ENCODE data around the gene ETV4.

Gene ETV4

DNA sequence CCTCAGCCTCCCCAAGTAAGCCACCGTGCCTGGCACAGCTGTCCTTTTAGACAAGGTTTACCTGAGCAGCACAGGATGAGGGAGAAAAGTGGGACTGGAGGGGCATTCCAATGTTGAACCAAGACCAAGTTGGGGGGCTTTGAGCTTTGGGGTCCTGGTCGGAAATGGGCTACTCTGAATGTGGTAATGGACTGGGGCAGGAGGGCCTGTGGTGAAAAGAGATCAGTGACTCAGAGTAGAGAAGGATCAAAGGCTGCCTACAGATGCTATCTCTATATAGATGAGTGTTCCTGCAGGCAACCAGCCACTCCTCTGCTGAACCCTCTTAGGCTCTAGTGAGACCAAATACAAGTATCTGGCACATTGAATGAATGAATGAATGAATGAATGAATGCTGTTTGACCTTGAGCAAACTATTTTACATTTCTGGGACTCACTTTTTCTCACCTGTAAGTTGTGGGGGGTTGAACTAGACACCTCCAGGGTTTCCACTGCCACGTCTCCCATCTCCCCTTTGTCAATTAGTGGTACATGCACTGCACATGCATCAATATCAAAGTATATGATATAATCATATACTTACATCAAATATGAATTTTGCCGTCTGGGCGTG is 26.3 kb upstream of the ETV4 start:
- no peak for DNase-seq

DNA sequence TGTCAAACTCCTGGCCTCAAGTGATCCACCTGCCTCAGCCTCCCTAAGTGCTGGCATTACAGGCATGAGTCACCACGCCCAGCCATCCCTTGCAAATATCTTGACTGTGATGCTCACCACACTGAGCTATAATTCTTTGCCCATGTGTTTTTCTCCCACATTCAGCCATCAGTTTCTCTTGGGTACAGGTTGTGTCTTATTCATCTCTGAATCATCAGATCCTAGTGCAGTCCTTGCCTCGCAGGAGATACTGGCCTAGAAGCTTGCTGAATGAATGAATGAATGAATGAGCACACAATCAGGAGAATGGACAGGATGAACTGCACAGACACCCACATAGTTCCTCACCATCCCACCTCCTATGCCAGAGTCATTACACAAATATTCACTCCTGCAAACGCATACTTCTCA is 24.4 kb upstream of the ETV4 start:
- no peak for DNase-seq

DNA sequence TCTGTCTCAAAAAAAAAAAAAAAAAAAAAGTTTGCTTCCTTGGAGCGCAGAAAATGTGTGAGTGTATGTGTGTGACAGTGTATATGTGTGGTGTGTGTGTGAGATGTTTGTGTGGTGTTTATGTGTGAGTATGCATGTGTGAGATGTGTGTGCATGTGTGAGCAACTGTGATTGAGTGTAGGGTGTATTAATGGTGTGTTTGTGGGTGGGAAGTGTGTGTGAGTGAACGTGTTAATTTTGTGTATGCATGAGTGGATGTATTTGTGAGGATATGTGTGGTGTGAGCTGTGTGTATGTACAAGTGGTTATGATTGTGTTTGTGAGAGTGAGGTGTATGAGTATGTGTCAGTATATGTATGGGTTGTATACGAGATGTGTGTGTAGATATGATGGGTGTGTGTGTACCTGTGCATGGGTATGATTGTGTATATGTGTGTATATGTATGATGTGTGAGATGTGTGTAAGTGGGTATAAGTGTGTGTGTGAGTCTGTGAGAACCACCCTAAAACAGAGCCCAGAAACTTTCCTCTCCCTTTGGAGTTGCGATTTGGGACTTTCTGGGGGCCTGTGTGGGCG is 22.5 kb upstream of the ETV4 start:
- DNase-seq: no peak

DNA sequence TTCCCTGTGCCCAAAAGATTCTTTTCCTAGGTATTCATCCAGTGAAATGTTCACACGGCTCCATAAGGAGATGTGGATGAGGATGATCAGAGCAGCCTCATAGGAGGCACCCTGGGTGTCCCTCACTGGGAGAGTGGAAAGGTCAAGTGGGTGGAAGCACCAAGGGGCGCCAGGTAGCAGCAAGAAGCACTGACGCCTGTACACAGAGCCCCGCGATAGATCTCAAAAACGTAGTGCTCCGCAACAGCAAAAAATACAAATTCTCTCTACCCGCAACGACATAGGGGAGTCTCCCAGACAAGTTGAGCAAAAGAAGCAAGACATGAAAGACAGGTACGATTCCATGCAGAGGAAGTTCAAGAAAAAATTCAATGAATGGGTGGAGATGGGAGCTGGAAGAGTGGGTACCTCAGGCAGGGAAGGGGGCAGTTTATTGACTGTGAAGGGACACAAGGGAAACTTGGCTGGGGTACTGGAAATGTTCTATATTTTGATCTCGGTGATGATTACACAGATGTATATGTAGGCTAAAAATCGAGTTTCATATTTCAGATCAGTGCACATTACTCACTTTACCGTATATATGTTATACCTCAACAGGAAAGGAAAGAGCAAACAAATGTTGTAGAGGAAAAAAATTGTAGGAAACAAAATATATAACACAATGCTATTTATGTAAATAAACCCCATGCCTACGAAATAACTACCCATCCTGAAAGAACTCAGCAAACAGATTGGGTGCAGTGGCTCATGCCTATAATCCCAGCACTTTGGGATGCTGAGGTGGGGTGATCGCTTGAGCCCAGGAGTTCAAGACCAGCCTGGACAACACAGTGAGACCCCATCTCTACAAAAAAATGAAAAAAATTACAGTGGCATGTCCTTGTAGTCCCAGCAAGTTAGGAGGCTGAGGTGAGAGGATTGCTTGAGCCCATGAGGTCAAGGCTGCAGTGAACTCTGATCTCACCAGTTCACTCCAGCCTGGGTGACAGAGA is 17.8 kb upstream of the ETV4 start:
- DNase-seq: no peak

DNA sequence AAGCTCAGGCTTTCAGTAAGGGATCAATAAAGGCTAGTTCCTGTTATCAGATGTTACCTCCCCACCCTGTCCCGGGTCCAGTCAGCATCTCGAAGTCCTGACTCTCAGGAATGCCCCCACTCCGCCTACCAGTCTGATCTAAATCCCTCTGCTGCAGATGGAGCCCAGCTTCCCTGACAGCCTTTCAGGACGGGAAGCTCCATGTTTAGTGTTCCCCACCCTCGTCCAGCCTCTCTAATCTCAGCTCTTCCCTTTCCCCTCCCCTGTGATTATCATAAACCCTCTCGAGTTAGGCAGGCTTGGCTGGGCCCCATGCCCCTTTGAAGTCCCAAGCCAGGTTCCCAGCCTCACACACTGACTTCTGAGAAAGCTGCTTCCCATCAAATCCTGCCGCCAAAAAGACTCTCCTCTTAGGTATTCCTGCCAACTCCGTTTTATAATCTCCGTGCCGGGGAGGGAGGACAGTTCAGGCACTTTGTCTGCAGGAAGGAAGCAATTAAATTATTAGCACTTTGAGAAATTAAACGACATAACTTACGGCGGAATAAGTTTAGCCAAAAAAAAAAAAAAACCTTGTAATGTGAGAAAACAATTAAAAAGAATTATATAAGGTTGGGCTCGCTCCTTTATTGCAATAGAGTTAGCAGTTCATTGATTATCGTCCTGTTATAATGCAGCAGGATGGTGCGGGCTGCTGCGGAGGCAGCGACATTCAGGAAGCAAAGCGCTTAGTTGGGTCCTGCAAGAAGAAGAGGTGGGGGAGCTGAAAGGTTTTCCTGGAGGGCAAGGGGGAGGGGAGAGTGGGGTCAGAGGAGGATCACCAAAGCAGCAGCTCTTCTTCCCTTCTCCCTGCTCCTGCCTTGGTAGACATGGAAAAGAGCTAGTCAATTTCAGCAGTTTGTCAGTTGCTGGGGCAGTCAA is 16.8 kb upstream of the ETV4 start:
- no peak for DNase-seq

DNA sequence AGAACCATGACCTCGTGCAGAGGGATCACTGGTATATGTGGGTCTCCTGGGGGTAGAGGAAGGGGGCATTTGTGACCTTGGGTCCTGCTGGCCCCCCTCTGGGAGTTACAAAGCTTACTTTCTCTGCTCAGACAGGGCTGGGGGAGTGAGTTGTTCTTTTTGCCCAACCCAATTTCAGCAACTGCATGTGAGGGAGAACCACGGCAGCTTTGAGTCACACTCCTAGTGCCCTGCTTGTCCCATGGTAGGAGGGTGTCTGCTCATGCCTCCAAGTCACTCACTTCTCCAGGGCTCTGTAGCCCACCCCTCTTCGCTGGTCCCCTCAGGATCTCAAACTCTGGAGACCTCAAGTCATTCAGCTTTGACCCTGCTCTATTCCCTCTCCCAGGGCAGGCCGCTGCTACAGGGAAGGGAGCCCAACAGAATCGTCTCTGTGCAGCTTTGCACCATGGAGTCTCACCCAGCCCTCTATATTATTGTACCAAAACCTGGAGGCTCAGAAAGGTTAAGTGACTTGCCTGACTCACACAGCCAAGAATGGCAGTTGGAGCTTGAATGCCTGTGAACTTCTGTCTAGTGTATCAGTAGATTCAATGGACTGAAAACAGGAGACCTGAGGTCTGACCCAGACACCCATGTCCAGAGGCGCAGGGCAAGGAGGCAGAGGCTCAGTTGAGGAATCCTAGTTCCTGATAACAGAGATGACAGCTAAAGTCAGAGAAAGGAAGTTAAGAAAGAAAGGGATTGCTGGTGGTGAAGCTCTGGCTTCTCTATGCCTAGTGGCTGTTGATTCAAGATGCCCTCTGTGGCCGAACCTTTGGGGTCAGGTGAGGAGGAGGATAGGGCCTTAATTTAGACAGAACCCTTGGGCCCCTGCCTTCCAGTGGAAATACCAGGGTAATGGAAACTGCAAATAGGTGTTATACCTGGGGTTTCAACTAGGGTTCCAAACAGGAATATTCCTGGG is 14.6 kb upstream of the ETV4 start:
- DNase-seq: no peak

DNA sequence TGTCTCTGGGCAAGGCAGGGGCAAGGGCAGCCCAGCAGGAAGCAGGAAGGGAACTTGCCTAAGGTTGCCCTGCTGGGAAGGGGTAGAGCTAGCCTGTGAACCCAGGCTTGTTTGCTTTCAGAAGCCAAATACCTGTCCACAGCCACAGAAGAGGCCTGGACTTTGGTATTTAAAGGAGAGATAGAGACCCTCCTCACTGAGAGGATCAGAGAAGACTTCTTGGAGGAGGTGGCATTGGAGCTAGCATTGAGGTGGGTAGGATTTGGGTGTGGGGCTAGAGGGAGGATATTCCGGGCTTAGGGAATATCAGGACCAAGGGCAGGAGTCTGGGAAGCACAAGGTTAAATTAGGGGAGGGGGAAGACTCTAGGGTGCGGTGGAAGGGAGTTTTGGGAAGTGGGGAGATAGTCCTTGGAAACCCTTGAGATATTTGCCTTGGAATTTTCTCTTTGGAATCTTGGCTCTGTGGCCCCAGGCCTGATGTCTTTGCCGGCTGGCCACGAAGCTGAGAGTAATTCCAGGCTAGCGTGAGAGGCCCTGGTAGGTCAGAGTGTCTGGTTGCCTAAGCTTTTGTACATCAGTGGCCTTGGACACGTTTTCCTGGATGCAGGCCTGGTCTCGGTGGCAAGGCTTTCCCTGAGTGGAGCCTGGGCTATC is 13.1 kb upstream of the ETV4 start:
- no peak for DNase-seq

DNA sequence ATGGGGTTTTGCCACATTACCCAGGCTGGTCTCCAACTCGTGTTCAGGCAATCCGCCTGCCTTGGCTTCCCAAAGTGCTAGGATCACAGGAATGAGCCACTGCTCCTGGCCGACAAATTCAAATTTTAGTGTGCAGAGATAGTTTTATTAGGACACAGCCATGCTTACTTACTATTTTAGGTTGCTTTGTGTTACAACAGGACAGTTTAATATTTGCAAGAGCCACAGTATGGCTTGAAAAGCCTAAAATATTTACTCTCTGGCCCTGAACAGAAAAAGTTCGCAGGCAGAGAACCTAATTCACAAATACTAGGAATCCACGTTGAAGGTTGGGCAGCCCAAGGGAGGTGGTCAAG is 12.6 kb upstream of the ETV4 start:
- no peak for DNase-seq

DNA sequence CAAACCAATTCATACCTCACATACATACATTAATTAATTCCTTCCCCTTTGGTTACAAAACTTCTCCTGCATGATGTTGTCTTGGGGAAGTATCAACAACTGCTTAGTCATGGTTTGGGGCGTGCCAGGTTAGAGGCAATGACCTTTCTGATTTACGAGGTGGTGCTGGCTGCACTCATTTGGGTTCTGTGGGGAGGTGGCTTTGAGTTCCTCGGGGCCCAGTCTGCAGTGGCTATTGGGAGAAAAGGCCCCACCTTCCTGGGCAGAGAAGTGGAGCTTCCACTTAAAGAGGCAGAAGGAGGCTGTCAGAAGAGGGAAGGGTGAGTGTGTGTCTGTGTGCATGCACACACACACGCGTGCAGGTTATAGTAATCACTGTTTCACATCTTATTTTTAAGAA is 10.2 kb upstream of the ETV4 start:
- peak; percentile 66 for DNase-seq

DNA sequence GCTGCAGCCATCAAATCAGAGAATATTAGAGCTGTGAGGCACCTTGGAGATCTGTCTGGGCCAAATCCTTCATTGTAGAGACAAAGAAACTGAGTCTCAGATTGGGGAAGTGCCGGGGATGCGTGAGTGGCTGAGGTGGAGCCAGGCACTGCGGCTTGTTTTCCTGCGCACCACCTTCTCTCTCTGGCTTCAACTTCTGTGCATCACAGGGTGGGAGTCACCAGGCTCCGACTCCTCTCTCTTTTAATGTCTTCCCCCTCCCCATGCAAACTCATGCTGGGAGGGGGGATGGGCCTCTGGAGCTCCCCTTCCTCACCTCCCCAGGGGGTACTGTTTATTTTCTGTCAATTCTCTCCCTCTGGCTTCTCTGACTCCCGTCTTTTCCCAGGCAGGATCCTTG is 8.7 kb upstream of the ETV4 start:
- no peak for DNase-seq

DNA sequence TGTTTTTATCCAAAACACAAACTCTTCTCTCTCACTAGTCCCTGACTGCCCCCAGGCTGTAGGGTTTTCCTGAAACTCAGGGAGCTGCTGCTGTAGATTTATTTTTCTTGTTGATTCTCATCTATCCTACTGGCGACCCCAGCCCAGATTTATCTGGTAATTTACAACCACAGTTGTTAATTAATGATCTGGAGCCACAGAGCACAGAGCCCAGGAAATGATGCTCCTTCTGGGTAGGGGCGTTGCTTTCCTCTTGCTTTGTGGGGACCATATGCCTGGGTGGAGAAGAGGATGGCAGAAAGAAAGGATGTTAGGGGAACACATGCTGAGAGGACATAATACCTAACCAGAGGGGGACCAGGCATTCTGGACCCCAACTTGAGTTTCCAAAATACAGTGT is 7.4 kb upstream of the ETV4 start:
- DNase-seq: no peak

DNA sequence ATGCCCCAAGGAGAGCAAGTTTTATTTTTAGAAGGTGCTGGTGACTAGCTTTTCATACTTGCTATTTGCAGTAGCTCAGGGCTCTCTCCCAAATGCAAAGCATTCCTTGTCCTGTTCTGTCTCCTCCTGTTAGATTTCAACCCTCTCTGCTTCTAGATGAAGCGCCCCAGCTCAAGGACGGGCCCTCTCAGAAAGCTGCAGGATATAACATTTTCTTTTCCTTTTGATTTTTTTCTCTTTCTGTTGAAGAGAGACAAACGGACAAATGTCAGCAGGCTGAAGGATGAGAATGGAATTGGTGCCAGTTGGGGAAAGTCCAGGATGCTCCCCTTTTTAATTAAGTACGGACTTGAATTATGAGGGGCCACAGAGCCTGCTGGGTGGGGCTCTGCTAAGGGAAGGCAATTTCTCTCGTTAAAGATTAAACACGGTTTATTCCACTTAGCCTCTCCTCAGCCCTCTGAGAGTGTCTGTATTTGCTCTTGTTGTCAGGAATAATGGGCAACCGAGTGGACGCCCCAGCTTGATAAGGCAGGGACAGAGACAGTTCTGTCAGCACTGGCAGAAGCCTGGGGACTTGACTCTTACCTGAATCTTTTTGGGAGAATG is 6.2 kb upstream of the ETV4 start:
- DNase-seq: no peak

DNA sequence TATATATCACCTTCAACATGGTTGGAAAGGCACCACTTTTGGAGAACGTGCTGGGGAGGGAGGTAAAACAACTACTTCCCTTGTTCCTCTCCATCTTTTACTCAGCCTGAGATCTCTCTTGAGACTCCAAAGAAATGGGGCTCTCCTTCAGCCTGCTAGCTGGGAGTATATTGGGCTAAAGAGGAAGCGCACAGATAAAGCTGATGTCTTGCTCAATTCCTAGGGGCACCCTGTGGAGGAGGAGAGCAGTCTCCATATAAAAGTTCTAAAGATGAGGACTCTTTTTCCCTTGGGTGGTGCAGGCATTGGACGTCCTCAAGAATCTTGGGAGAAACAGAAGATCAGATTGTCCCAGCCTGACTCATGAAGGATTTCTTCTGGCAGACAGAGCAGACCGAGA is 4.6 kb upstream of the ETV4 start:
- DNase-seq: no peak

DNA sequence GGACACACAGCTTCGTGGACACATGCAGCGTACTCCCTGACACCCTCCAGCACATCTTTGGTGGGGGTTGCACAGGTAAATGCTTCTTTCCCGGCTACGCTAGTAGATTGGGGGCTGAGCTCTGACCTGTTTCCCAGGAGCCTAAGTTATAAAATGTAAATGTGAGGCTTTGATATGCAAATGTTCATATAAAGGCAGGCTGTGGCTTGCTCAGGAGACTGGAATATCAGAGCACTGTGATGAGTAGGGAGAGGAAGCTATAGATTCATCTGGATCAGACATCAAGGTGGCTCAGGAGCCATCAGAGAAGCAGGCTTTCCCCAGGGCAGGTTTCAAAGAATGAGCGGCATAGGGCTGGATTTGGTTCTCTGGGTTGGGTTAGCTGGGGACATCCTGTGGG is 3.4 kb upstream of the ETV4 start:
- no peak for DNase-seq

DNA sequence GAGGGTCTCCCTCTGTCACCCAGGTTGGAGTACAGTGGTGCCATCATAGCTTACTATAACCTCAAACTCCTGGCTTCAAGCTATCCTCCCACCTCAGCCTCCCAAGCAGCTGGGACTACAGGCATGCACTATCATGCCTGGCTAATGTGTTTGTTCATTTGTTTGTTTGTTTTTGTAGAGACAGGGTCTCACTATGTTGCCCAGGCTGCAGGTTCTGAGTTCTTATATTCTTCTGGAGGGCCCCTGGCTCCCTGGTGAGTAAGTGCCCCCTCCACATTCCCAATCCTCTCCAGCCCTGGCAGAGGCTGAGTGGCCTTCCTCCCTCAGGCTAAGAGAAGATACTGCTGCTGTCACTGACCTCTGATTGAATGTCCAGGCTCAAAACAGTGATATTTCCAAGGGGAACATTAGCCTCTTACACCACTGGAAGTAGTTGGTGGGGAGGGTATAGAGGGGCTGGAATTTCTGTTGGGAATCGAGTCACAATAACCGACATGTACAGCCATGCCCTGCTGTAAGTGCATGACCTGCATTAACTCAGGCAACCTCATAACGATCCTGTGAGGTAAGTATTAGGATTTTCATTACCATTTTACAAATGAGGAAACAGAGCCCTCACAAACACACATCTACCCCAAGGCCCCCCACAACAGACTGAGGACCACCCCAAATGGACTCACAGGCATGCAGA is 2.7 kb upstream of the ETV4 start:
- no peak for DNase-seq

DNA sequence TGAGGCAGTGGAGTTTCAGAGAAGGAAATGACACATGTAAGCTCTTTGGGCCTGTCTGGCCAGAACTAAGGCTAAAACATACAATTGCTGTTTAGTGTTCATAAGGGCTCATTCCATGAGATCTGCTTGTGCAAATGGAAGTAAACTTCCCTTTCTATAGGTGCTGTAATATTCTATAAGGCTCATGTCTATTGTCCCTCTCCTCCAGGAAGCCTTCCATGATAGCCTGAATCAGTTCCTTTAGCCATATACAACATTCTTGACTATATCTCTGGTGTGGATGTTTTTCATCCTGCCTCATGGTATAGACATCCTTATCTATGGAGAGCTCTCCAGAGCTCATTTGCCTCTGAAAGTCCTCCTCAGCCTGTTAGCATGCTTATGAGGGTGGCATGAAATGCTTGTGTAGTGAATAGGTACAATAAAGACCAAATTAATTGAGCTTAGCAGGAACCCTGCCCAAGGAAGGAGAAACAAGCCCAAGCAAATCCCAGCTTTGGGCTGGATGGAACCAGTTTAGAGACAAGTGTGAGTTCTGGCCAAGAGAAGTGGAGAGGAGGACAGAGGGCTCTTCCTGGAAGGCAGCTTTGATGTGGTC is 1.6 kb upstream of the ETV4 start:
- DNase-seq: no peak

DNA sequence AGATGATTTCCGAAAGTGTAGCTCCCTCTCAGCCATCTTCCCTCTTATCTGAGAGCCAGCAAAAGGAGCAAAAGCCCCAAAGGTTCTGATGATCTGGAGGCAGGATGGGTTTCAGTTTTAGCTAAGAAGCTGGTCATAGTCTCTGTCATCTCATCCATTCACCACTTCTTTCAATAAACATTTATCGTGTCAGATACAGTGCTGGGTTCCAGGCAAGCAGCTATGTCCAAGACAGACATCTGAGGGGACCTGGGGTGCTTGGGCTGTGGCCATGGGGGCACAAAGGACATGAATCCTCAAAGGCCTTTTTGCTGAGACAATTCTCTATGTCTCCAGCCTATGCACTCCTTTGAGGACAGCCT is 1.0 kb upstream of the ETV4 start:
- no peak for DNase-seq

DNA sequence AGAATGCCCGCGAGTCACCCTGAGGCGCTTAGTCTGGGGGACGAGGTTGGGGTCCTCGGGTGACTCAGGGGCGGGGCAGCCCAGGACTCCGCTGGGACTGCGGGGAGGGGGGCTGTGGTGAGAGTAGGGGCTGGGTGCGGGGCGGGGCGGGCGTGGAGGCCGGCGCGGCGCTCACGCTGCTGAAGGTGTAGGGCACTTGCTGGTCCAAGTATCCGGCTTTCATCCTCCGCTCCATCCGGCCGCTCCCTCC is 832 bp downstream of the ETV4 start:
- DNase-seq: no peak

DNA sequence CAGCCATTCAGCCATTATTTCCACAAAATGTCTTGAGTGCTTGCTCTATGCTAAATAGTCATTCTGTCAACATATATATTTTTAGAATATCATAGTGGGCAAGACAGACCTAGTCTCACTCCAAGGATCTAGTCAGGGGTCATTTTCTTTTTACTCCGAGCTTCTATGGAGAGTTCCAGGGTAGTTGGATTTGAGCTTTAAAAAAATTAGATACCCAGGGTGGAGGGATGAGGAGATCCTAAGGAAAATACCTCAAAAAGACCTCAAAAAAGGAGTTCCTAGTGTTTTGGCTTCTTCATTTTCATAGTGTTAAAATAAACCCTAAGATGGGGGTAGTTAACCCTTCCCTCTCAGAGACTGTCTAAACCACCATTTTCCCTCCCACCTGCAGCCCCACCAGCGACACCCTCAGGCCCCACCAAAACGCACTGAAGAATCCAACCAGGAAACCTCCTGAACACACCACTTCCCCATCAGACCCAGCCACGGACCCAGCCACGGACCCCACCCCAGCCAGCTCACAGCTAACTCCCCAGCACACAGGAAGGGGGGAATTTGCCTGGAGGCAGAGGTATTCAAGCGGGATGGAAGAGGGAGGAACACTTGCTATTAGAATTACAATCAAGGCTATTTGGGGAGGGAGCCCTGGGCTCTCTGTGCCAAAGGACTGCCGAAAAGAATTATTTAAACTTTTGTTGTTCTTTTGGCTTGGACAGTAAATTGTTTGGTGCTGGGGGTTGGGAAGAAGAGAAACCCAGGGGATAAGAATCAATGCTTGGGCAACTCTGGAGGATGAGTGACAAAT is 2.2 kb downstream of the ETV4 start:
- no peak for DNase-seq
